A673 (cell line): ENCODE data around the gene GCSH. TPM values are rescaled to one million over a fixed set of nuclear protein-coding genes. Genes with fewer than 3 reads are reported as not detected.

Source experiments
- BruUV-seq: library from RNA; stranded (reverse); fragments of 400-500 nt; replicated peaks from 2 replicates; lab custom pipeline; 2021; lab: Mats Ljungman, UMichigan
- CTCF ChIA-PET: fragments of 300-600 bp; sonication (Branson Sonifier 250); formaldehyde crosslinking; loops from one replicate; lab custom pipeline; 2022; ENCODE audit warnings: antibody characterized with exemption; lab: Charles Lee
- POLR2A ChIA-PET: fragments of 300-600 bp; sonication (Branson Sonifier 250); formaldehyde crosslinking; loops from one replicate; lab custom pipeline; 2022; ENCODE audit warnings: antibody characterized with exemption; ENCODE audit not compliant: low non-redundant PET; lab: Charles Lee
- DNase-seq: peaks from one replicate; pipeline ENCODE4 v3.0.0-alpha.2; 2015; ENCODE audit warnings: low spot score
- H3K27ac ChIP-seq: fragments of 200-600 bp; sonication (generic); 2 replicates; pipeline ENCODE4 v1.5.1; 2016; ENCODE audit warnings: mixed run types, low read depth, mild to moderate bottlenecking, mixed read lengths, antibody characterized with exemption, low read length; ENCODE audit not compliant: poor library complexity, severe bottlenecking
- H3K27me3 ChIP-seq: fragments of 200-600 bp; sonication (generic); replicated peaks from 2 replicates; pipeline ENCODE4 v1.6.1; 2017; ENCODE audit warnings: mixed run types, low read depth, mild to moderate bottlenecking, mixed read lengths, antibody characterized with exemption, low read length; ENCODE audit not compliant: insufficient read depth, poor library complexity
- H3K36me3 ChIP-seq: fragments of 200-600 bp; sonication (generic); 2 replicates; pipeline ENCODE4 v1.6.1; 2016; ENCODE audit warnings: mixed run types, mild to moderate bottlenecking, mixed read lengths, antibody characterized with exemption, low read length; ENCODE audit not compliant: insufficient read depth, poor library complexity, severe bottlenecking
- H3K4me1 ChIP-seq: fragments of 200-600 bp; sonication (generic); 2 replicates; pipeline ENCODE4 v1.6.1; 2017; ENCODE audit warnings: mixed run types, mild to moderate bottlenecking, mixed read lengths, antibody characterized with exemption, low read length; ENCODE audit not compliant: insufficient read depth, poor library complexity, severe bottlenecking
- H3K4me3 ChIP-seq: fragments of 200-600 bp; sonication (generic); 2 replicates; pipeline ENCODE4 v1.5.1; 2016; ENCODE audit warnings: low read depth, mixed run types, mild to moderate bottlenecking, mixed read lengths, low read length; ENCODE audit not compliant: poor library complexity, severe bottlenecking
- H3K9me3 ChIP-seq: fragments of 200-600 bp; sonication (generic); 2 replicates; pipeline ENCODE4 v1.6.1; 2016; ENCODE audit warnings: mixed run types, low read depth, mild to moderate bottlenecking, mixed read lengths, antibody characterized with exemption, low read length; ENCODE audit not compliant: poor library complexity, severe bottlenecking
- EZH2 ChIP-seq: fragments of 200-600 bp; sonication (generic); IDR thresholded peaks from 2 replicates; pipeline ENCODE4 v1.6.1; 2017; ENCODE audit warnings: borderline replicate concordance, low read depth, mild to moderate bottlenecking, mixed read lengths, antibody characterized with exemption, low read length; ENCODE audit not compliant: poor library complexity, severe bottlenecking
- intact Hi-C: fragments of 100-400 bp; cut with micrococcal nuclease; formaldehyde crosslinking; loops from one replicate; pipeline ENCODE4 v1.10.0; 2022; ENCODE audit not compliant: unreplicated experiment
- total RNA-seq: library from RNA; stranded (reverse); gene quantifications from 2 replicates; pipeline ENCODE4 v1.2.3, GENCODE V29; 2021
- TF ChIP-seq, protein P1 (sequence below): fragments of 300-800, 200-600 bp; sonication (generic); conservative IDR thresholded peaks from 2 replicates; pipeline ENCODE4 v1.5.1; 2017; ENCODE audit warnings: low read depth, mild to moderate bottlenecking, antibody characterized with exemption, low read length, moderate library complexity, mixed read lengths

Gene GCSH
- total RNA-seq, 1 experiment from 2014 or later = 65.8 TPM

DNA sequence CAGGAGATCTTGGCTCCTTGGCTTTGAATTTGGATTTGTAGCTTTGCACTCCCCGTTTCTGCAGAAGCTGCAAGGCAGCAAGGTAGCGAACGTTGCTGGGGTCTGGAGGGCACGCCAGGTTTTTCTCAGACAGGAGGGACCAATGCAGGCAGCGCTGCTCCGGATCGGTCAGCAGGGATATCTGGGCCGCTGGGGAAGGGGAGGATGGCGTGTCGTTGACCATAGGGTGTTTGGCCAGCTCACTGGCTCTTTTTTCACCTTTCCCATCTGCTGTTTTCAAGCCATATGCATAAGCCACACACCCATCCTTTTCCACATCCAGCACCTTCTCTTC is 34.9 kb downstream of the GCSH start:
- CTCF ChIA-PET = no interaction called here
- no peak overlapping the region for H3K4me3 ChIP-seq
- no peaks in the 10 kb centered on the region for H3K36me3 ChIP-seq
- no peaks in the 10 kb centered on the region for H3K27me3 ChIP-seq
- H3K27ac ChIP-seq = no peak overlapping the region
- TF ChIP-seq EZH2 = no peak
- TF ChIP-seq, protein P1, sequence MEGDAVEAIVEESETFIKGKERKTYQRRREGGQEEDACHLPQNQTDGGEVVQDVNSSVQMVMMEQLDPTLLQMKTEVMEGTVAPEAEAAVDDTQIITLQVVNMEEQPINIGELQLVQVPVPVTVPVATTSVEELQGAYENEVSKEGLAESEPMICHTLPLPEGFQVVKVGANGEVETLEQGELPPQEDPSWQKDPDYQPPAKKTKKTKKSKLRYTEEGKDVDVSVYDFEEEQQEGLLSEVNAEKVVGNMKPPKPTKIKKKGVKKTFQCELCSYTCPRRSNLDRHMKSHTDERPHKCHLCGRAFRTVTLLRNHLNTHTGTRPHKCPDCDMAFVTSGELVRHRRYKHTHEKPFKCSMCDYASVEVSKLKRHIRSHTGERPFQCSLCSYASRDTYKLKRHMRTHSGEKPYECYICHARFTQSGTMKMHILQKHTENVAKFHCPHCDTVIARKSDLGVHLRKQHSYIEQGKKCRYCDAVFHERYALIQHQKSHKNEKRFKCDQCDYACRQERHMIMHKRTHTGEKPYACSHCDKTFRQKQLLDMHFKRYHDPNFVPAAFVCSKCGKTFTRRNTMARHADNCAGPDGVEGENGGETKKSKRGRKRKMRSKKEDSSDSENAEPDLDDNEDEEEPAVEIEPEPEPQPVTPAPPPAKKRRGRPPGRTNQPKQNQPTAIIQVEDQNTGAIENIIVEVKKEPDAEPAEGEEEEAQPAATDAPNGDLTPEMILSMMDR = no peak
- no peak for DNase-seq
- POLR2A ChIA-PET = no interaction called here
- H3K9me3 ChIP-seq = no peaks in the 10 kb centered on the region
- H3K4me1 ChIP-seq = no peaks in the 10 kb centered on the region
- no TSS peak for BruUV-seq
- intact Hi-C loops = no loop called here

DNA sequence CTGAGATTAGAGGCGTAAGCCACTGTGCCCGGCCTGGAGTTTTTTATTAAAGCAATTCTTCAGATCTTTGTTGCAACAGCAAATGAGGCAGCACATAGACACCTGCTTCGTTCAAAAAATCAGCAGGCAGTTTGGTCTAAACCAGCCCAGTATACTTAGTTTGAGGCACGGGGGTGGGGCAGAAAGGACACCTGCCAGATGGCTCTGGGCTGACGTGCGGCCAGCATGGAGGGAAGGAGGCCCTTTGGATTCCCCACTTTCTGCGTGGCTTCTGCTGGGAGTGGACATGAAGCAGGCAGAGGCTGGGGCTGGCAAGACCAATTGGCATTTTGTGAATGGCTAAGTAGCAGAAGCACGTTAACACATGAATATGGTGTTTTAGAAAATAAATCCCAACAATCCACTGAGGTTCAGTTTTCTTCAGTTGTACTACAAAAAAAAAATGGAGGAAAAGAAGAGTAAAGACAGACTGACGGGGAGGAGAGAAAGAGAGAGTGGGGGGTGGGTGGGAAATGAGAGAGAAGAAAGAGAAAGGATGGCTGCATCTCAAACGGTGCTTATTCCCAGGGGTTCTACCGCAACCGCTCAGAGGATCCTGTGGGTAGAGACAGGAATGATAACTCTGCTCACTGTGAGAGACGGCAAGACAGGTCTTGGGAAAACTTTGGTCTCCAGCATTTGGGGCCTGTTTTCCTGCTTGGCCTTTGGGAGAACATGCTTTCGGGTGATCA is 35.5 kb downstream of the GCSH start:
- POLR2A ChIA-PET = no interaction called here
- no peak for DNase-seq
- H3K4me3 ChIP-seq = no peak overlapping the region
- BruUV-seq = no TSS peak
- no peaks in the 10 kb centered on the region for H3K4me1 ChIP-seq
- intact Hi-C loops = no loop called here
- H3K36me3 ChIP-seq = no peaks in the 10 kb centered on the region
- no peaks in the 10 kb centered on the region for H3K9me3 ChIP-seq
- H3K27me3 ChIP-seq = no peaks in the 10 kb centered on the region
- CTCF ChIA-PET = no interaction called here
- H3K27ac ChIP-seq = no peak overlapping the region
- TF ChIP-seq EZH2 = no peak
- TF ChIP-seq, protein P1 = no peak

DNA sequence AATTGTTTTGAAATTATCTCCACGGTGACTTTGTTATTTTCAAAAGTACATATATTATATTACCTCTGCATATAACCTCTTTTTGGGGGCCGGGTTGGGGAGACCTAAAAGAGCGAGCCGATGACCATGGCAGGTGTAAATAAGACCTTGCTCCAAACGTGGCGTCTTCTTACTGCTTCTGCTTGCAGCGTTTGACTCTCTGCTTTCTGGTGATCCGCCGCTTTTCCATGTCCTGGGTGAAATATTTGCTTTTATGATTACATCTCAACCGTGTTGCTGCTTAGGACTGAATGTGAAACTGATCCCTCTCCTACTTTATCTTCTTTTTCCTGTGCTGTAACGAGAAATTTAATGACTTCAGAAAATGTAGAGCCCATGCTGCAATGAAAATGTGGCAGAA is 42.4 kb downstream of the GCSH start:
- Histone ChIP-seq H3K9me3 (peaks cover 12% of the 10 kb centered on the region), H3K4me1 (no peaks in the 10 kb centered on the region), H3K4me3 (no peak overlapping the region), H3K27ac (no peak overlapping the region), H3K36me3 (no peaks in the 10 kb centered on the region), H3K27me3 (no peaks in the 10 kb centered on the region)
- ChIA-PET POLR2A (no interaction called here), CTCF (no interaction called here)
- BruUV-seq = no TSS peak
- TF ChIP-seq EZH2 = no peak
- TF ChIP-seq, protein P1 = no peak
- no peak for DNase-seq
- intact Hi-C loops = no loop called here
